NCI-H82 treated with DMSO at 0.1 percent for 48 hours (cell line): Measurements from ENCODE around the gene RER1.

ENCODE experiments used
- DNase-seq: peaks from one replicate; lab custom pipeline; 2025; ENCODE audit not compliant: unreplicated experiment; lab: John Stamatoyannopoulos, UW

Gene RER1

DNA sequence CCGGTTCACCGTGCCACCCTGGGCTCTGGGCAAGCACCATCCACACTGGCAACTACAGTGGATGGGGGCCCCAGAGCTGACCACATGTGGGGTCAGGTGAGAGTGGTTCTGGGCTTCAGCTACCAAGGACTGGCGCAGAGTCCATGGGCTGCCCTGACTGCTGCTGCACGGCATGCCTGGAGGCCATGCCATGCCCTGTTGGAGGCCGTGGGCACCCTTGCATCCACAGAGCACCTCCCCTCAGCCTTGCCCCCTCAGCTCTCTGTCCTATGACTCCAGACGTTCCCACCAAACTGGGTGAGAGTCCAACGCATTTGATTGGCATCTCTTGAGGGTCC, 15.7 kb upstream of the RER1 start:
- no peak for DNase-seq

DNA sequence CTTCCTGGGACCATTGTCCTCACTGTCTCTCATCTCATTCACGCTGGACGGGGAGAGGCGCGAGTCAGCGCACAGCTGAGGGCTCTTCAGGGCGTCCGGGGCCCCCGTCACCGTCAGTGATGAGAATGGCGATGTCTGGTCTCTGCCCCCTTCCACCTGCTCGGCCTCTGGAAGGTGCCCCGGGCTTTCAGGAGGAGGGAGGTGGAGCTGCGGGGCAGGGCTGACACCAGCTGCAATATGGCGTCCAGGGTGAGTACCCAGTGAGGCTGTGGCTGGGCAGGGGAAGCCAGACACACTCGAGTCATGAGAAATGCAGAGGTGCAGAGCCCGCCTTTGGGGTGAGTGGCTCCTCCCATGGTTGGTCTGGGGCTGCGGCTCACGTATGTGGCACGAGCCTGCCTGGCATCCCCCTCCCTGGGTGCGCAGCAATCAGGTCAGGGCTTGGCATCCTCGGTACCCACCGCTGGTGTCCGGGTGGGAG, 15.3 kb upstream of the RER1 start:
- no peak for DNase-seq

DNA sequence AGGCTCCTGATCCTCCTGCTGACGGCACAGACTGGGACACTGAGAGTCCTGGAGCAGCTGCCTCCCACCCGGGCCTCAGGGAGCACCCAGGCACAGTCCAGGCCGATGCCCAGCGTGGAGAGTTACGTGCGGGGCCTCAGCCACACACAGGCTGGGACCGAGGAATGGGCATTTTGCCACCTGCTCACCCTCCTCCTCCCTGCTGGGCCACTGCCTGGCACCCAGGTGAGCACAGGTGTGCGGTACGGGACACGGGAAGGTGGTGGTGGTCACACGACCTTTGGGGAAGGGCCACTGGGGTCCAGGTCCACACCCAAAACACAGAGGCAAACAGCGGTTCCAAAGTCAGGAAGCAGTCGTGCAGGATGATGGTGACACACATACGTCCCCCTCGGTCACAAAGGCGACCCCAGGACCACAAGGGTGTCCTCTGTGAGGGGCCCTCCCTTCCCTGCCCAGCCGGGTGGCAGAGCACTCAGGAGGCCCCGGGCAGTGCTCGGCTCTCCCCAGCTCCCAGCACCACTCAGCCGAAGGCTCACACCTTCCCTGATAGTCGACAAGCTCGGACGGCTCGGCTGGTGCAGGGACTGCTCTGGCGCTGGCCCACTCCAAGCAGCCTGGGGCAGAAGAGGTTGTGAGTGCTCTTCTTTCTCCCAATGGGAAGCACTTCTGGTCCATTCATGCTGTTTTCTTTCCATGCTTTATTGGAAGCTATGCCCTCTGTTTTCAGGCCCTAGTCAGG, 14.5 kb upstream of the RER1 start:
- DNase-seq, result no peak

GRCh38 chr1:2377751-2378440, 13.7 kb upstream of the RER1 start:
- no peak for DNase-seq

DNA sequence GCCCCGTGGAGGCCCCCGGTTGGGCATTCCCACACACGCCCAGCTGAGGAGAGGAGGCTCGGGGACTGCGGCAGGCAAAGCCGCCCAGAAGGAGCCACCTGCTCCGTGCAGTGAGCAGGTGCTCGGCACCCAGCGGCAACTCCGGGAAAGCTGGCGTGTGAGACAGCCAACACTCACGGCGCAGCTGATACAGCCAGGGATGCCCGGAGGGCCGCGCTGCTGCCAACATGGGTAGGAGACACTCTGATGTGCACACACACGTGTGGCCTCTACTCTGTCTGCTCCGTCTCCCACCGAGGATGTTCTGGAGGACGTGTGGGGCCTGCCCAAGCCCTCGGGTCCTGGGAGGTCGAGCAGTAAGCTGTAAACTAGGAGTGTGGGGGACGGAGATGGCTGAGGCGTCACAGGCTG, 13.2 kb upstream of the RER1 start:
- DNase-seq, result no peak

DNA sequence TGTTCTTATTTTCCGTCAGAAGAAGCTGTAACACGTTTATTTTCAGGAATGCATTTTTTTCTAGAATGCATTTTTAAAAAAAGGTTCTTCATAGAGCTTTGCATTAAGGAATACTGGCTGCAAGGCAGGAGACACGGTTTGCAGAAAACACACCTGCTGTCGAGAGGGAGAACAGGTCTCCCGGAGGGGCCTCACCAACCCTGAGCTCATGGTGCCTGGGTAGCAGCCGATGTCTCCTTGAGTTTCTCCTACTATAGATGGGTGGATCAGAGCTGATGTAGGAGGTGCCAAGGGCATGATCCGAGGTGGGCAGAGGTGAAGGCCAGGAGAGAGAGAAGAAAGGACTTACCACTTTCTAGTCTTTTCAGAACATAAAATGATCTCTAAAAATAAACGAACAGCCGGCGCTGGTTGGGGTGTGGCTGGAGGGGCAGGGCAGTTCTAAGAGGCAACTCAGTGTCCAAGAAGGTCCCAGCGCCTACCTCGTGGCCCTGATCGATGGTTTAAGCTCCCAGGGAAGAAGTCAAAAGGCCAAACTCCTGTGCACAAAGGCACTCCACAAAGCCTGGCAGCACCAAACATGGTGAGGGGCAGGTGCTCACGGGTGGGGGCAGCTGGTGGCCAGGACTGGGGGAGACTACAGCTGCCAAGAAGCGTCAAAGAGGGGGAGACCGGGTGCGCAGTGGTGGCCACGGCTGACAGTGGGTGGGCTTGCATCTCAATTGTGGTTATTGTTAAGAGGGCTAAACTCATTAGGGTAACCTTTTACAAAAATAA, 12.5 kb upstream of the RER1 start:
- DNase-seq, result no peak

DNA sequence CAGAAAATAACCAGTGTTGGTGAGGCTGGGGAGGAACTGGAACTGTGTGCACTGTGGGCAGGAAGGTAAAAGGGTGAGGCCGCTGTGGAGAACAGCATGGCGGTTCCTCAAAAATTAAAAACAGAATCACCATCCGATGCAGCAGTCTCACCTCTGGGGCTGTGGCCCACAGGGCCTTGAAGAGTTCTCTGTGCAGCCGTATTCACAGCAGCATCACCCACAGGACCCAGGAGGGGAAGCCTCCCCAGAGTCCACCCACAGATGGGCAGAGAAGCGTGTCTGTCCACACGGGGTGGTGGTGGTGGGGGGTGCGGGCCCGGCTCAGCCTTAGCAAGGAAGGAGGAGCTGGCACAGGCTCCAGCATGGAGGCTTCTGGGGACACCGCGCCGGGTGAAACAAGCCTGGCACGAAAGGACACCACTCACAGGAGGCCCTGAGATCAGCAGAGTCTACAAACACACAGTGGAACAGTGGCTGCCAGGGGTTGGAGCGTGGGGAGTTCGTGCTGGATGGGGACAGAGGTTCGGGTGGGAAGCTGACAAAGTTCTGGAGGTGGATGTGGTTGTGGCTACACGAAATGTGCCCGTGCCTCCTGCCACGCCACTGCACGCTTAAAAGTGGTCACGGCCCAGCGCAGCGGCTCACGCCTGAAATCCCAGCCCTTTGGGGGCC, 11.8 kb upstream of the RER1 start:
- DNase-seq, result no peak

DNA sequence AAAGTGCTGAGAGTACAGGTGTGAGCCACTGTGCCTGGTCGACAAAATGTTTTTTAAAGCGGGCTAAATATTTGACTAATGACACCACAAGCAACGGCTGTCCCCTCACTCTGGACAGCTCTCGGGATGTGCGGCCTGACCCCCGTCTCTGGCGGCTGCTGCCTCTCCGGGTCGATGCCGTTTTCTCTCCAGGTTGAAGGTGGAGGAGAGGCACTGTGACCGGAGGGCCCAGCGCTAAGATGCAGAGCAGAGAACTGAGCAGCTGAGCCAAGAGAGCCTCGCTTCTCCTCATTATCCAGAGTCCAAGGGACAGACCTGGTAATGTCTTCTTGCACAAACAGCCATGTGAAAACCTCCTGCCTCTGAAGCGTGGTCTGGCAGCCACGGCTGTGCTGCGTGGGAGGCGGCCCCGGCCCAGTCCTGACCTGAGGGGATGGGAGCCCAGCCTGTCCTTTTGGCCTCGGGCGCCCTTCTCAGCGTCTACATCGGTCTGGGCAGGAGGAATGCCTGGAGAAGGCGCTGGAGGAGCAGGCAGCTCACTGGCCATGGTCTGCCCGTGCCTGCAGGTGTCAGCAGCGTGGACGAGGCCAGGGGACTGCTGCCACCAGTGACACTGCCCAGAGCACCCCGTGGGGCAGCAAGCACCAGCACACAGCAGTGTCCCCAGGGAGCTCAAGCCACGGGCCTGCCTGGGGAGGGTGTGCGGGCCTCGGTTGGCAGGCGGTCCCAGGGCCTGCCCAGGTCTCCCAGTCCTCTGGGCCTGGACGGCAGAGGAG, 10.6 kb upstream of the RER1 start:
- no peak for DNase-seq

- DNase-seq, result no peak
Measured at GRCh38 chr1:2381741-2382620, 9.7 kb upstream of the RER1 start.

GRCh38 chr1:2382621-2383361, 8.8 kb upstream of the RER1 start:
- DNase-seq, result no peak

DNA sequence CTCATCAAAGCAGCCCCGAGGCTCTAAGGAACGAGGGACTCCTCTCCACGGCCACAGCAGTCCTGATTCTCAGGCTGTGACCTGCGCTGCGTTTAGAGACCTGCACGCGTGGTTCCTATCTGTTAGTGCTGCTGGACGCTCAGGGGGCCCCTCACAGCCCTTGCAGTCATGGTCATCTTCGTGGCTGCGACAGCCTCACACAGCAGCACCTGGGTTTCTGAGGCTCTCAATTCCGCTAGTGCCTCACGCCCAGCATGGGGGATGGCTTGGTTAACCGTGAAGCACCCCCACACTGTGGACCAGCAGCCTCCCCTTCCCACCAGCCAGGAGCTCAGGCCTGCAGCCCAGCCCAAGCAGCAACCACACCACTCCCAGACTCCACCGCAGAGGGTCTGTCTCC, 8.1 kb upstream of the RER1 start:
- no peak for DNase-seq

DNA sequence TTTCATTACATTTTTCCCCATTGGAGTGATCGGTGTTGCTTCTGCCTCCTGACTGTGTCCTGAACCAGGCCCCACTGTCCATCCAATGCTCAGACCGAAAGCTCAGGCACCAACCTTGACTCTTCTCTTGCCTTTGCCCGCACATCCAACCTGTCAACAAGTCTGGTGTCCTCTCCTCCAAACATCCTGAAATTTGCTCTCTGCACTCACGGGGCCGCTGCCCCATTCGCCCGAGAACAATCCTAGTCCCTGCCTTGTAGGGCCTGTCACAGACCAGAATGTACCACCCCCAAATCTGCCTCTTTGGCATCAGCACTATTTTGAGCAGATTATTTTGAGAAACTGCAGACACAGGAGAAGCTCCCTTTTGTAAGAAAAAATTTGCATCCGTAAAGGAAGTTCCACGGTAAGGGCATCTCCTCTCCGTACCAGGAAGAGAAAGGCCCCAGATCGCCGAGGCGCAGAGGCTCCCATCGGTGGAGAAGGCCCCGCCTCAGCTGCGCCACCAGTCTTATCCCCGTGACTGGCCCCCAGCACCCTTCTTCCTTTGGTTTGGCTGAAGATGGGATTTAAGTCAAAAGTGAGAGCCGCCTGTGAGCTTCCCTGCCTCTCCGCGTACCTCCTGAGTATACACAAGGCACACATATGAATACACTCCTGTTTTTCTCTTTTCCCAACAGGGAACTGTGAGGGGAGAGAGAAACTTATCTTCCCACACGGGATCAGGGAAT, 7.3 kb upstream of the RER1 start:
- DNase-seq, result no peak

DNA sequence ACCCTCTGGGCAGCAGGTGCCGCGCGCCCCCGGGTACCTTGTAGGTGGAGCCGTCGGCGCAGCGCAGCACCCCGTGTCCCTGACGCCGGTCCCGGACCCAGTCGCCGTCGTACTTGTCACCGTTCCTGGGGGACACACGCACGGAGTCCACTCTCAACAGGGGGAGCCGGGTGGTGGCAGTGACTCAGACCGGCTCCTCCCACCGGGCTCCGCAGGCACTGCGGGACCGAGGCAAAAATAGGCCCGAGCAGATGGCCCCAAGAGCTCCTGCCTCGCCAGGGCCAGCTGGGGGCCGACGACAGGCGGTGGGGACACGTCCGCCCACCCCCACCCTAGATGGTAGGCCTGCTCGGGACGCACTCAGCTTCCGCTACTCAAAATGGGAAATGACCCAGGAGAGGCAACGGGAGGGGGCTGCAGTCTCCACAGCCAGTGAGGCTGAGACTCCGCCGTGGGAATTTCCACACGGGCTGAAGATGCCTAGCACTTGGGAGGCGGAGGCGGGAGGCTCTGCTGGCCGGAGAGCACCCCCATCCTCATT, 6.6 kb upstream of the RER1 start:
- no peak for DNase-seq

DNA sequence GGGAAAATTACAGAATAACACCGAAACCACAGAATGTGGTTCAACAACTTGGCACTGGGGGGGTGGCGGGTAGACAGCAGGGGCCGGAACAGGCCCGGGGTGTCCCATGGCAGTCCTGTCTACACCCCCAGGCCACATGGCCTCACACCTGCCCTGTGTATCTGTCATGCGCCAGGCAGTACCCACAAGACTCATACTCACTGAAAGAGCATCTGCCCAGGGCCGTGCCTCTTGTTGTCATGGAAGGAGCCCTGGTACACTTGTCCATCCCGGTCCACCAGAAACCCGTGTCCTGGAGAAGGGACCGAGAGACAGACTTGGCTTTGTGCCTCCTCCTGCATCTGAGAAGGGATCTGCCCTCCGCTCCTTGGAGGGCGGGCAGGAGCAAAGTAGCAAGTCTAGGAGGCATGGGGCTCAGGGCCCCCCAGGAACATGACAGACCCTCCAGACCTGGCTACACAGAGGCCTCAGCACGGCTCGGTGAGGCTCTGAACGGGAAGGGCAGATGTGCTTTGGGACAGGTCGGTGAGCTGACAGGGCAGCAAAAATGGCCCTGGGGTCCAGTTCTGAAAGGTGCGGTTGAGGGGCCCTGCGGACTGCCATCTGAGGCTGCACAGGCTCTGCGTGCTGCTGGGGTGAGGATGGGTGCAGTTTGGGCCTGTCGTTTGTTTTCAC, 5.9 kb upstream of the RER1 start:
- no peak for DNase-seq

GRCh38 chr1:2386636-2387611, 4.7 kb upstream of the RER1 start:
- DNase-seq, result no peak
